DND-41 (cell line): ENCODE results near the gene MYDGF.

ENCODE experiments used
- EZH2 ChIP-seq: IDR thresholded peaks from 3 replicates; pipeline ENCODE4 v1.6.1; 2012; ENCODE audit warnings: borderline replicate concordance, low read depth, mild to moderate bottlenecking, moderate library complexity, low read length, inconsistent platforms; ENCODE audit not compliant: severe bottlenecking
- TF ChIP-seq, protein P1 (sequence below): IDR thresholded peaks from 2 replicates; pipeline ENCODE4 v1.5.1; 2012; ENCODE audit warnings: borderline replicate concordance, low read length, moderate library complexity, mild to moderate bottlenecking; ENCODE audit not compliant: poor library complexity, severe bottlenecking; ENCODE audit errors: extremely low read depth

DNA sequence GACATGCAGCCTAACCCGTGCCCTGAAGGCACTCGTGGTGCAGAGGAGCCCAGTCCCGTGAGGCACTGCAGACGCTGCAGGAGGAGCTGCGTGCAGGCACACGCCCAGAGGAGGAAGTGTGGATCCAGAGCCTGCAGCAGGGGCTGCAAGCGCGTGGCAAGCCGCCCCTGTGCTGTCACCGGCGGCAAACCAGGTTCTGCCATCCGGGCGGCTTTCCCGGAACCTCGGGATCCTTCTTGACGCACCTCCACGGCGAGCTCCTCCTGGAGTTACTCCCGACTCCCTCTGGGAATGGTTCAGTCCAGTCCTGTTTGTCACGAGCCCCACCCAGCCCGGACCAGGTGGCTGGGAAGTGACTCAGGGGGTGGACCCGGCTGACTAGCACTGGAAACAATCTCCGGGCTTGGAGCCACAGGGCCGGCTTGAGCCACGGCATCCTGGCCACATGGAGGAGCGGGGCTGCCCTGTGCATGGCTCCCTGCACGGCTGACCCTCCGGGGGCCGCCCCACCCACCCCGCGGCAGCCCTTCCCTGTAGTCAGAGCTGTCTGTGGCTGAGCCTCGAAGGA lies 43.3 kb upstream of the MYDGF start:
- TF ChIP-seq, protein P1, sequence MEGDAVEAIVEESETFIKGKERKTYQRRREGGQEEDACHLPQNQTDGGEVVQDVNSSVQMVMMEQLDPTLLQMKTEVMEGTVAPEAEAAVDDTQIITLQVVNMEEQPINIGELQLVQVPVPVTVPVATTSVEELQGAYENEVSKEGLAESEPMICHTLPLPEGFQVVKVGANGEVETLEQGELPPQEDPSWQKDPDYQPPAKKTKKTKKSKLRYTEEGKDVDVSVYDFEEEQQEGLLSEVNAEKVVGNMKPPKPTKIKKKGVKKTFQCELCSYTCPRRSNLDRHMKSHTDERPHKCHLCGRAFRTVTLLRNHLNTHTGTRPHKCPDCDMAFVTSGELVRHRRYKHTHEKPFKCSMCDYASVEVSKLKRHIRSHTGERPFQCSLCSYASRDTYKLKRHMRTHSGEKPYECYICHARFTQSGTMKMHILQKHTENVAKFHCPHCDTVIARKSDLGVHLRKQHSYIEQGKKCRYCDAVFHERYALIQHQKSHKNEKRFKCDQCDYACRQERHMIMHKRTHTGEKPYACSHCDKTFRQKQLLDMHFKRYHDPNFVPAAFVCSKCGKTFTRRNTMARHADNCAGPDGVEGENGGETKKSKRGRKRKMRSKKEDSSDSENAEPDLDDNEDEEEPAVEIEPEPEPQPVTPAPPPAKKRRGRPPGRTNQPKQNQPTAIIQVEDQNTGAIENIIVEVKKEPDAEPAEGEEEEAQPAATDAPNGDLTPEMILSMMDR, result no peak
- TF ChIP-seq EZH2, result no peak
